DND-41 (cell line): ENCODE data around the gene CTAGE1.

Experiments
- CTCF ChIP-seq: IDR thresholded peaks from 2 replicates; pipeline ENCODE4 v1.5.1; 2012; ENCODE audit warnings: borderline replicate concordance, low read length, moderate library complexity, mild to moderate bottlenecking; ENCODE audit not compliant: poor library complexity, severe bottlenecking; ENCODE audit errors: extremely low read depth
- EZH2 ChIP-seq: IDR thresholded peaks from 3 replicates; pipeline ENCODE4 v1.6.1; 2012; ENCODE audit warnings: borderline replicate concordance, low read depth, mild to moderate bottlenecking, moderate library complexity, low read length, inconsistent platforms; ENCODE audit not compliant: severe bottlenecking

- TF ChIP-seq CTCF (no peak), EZH2 (no peak)
Observed at GRCh38 chr18:22446325-22446724, 28.6 kb upstream of the CTAGE1 start.
